BE2C (cell line): Measurements from ENCODE around the gene TSC22D1.

ENCODE experiments used
- DNase-seq: peaks from one replicate; pipeline ENCODE4 v3.0.0-alpha.2; 2020
- H3K27me3 ChIP-seq: fragments of 250-450 bp; sonication (Bioruptor Pico); 2 replicates; pipeline ENCODE4 v1.5.1; 2020; ENCODE audit warnings: mild to moderate bottlenecking
- H3K36me3 ChIP-seq: fragments of 250-450 bp; sonication (Bioruptor Pico); 2 replicates; pipeline ENCODE4 v1.5.1; 2020; ENCODE audit warnings: mild to moderate bottlenecking
- H3K4me1 ChIP-seq: fragments of 250-450 bp; sonication (Bioruptor Pico); 2 replicates; pipeline ENCODE4 v1.5.1; 2020
- H3K4me3 ChIP-seq: 2 replicates; pipeline ENCODE4 v1.5.1; 2011; ENCODE audit warnings: low read depth, low read length
- H3K9me3 ChIP-seq: fragments of 250-450 bp; sonication (Bioruptor Pico); 2 replicates; pipeline ENCODE4 v1.5.1; 2020
- TF ChIP-seq, protein P1 (sequence below): IDR thresholded peaks from 2 replicates; pipeline ENCODE4 v1.5.1; 2012; ENCODE audit warnings: mild to moderate bottlenecking, low read depth, low read length

Gene TSC22D1

DNA sequence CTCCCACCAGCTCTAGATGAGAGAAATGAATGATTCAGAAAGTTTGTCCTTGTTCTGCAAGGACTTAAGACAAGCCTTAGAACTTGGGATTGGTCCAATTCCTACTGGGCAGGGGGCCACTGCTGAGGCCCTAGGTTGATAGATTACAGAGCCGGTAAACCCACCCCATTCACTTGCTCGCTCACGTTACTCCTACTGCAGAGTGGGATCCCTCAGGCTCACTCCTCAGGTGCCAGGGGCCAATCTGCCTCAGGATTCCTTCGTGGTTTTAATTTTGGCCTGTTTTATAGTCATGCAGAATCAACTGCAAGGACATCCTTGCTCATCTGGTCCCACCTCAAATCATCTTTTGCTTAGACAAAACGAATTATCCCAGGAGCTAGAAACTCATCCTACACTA is 143.5 kb downstream of the TSC22D1 start:
- no peaks in the 10 kb centered on the region for H3K27me3 ChIP-seq
- H3K36me3 ChIP-seq = peaks cover 26% of the 10 kb centered on the region
- TF ChIP-seq, protein P1, sequence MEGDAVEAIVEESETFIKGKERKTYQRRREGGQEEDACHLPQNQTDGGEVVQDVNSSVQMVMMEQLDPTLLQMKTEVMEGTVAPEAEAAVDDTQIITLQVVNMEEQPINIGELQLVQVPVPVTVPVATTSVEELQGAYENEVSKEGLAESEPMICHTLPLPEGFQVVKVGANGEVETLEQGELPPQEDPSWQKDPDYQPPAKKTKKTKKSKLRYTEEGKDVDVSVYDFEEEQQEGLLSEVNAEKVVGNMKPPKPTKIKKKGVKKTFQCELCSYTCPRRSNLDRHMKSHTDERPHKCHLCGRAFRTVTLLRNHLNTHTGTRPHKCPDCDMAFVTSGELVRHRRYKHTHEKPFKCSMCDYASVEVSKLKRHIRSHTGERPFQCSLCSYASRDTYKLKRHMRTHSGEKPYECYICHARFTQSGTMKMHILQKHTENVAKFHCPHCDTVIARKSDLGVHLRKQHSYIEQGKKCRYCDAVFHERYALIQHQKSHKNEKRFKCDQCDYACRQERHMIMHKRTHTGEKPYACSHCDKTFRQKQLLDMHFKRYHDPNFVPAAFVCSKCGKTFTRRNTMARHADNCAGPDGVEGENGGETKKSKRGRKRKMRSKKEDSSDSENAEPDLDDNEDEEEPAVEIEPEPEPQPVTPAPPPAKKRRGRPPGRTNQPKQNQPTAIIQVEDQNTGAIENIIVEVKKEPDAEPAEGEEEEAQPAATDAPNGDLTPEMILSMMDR = no peak
- no peak overlapping the region for H3K4me3 ChIP-seq
- DNase-seq = no peak
- H3K4me1 ChIP-seq = peaks cover 6% of the 10 kb centered on the region
- H3K9me3 ChIP-seq = no peaks in the 10 kb centered on the region

DNA sequence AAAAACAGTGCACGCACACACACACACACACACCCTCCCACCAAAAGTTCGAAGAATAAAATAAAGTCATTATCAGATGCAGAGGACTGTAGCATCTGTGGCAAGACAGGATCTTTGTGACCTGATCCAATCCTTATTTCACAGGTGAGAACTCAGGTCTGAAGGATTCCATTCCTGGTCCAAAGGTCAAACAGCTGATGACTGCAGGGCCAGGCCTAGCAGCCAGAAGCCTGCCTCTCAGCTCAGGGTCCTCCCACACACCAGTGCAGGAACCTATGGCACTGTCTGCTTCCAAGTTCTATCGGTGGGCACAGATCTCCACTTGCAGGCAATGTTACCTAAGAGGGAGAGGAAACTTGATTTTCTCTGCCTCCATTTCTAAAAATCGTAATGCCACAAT is 145.0 kb downstream of the TSC22D1 start:
- DNase-seq = no peak
- Histone ChIP-seq H3K9me3 (no peaks in the 10 kb centered on the region), H3K4me1 (peaks cover 3% of the 10 kb centered on the region; the same call in 1 of the 2 replicates)

DNA sequence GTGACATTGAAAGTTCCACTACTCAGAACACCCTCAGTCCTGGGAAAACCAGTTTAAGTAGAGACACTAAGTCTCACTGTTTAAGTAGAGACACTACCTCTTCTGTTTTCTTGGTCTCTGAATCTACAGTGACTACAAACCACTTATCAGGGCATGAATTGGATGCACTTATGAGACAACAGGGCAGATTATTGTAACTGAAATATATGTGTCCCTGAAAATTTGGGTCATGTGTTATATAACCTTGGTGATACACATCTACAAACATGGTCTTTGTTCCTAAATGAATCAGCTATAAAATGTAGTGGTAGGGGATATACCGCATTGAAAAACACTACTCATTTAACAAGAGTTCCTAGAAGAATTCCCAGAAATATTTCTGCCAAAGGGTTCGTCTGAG is 146.8 kb downstream of the TSC22D1 start:
- TF ChIP-seq, protein P1 = no peak
- DNase-seq = no peak
- no peaks in the 10 kb centered on the region for H3K27me3 ChIP-seq
- peaks cover 7% of the 10 kb centered on the region for H3K4me1 ChIP-seq
- peaks cover 17% of the 10 kb centered on the region for H3K36me3 ChIP-seq
- no peaks in the 10 kb centered on the region for H3K9me3 ChIP-seq
- no peak overlapping the region for H3K4me3 ChIP-seq

More for the DNA sequence above, 145.0 kb downstream of the TSC22D1 start:
- Histone ChIP-seq H3K36me3 (peaks cover 26% of the 10 kb centered on the region), H3K27me3 (no peaks in the 10 kb centered on the region), H3K4me3 (no peak overlapping the region)
- TF ChIP-seq, protein P1 = no peak

DNA sequence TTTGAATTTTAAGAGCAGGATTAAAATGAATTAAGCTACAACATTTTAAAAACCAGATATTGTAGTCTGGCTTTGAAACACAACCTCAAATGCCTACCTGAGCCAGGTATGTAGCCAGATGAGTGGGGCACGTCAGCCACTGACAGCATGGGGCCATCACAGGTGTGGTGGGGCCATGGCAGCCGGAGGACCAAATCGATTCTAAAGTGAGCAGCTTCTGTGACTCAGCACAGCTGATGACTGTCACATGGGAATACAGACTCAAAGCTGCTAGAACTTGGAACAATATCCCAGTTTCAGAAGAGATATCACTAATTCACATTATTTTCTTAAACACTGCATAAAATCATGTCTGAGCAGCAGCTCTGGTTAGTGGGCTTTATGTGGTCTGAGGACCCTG is 149.7 kb downstream of the TSC22D1 start:
- no peaks in the 10 kb centered on the region for H3K9me3 ChIP-seq
- TF ChIP-seq, protein P1 = no peak
- no peaks in the 10 kb centered on the region for H3K36me3 ChIP-seq
- H3K4me3 ChIP-seq = no peak overlapping the region
- DNase-seq = no peak
- peaks cover 7% of the 10 kb centered on the region for H3K4me1 ChIP-seq
- H3K27me3 ChIP-seq = no peaks in the 10 kb centered on the region

DNA sequence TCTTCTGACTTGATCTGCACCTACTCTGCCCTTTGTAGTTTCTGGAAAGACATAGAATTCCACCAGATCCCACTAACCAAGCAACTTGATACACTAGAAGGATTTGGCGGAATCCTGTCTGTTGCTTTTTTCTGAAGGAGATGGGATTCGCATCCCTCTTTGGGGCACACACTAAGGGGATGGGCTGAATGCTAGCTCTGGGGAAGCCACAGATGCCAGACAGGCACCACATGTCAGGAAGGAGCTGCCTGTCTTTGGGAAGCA is 150.4 kb downstream of the TSC22D1 start:
- Histone ChIP-seq H3K4me1 (peaks cover 7% of the 10 kb centered on the region), H3K27me3 (no peaks in the 10 kb centered on the region), H3K36me3 (no peaks in the 10 kb centered on the region; the same call in 1 of the 2 replicates), H3K9me3 (no peaks in the 10 kb centered on the region), H3K4me3 (no peak overlapping the region)
- TF ChIP-seq, protein P1 = no peak
- DNase-seq = no peak

DNA sequence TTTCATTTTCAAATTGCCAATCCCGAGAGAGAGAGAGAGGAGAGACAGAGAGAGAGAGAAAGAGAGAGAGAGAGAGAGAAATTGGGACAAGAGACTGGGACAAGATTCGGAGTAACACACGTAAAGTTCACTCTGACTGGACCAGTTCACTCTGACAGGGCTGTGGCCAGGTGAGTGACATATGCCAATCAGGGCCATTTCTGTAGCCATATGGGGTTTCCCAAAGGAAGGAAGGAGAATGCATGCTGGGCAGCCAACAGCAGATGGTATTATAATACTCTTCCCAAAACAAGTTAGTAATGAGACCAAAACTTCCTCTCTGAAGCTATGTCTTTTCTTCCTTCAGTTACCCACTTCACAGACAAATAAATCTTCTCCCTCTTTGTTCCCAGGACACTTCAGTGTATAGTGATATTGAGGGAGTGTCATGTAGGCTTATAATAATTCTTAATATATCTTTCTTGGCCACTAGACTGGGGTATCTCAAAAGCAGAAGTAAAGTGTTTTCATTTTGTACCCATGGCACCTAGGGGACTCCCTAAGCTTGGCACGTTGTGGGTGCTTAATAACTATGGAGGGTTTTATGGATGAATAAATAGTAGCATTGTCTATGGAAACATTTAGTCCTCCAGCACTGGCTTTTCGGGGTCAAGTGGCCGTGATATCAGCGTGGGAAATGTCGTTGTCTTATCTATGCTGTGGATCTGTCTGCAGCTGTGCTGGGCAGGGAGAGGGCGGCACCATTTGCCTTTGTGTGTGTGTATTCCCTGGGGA is 150.9 kb downstream of the TSC22D1 start:
- H3K4me3 ChIP-seq = no peak overlapping the region
- peaks cover 7% of the 10 kb centered on the region for H3K4me1 ChIP-seq
- no peaks in the 10 kb centered on the region for H3K9me3 ChIP-seq
- TF ChIP-seq, protein P1 = no peak
- DNase-seq = no peak
- H3K36me3 ChIP-seq = no peaks in the 10 kb centered on the region; the same call in 1 of the 2 replicates
- no peaks in the 10 kb centered on the region for H3K27me3 ChIP-seq
